ENCODE results near the gene KIF7. TPM values are rescaled to one million over a fixed set of nuclear protein-coding genes. Genes with fewer than 3 reads are reported as not detected.

The KIF7 gene
- polyA plus RNA-seq, 1 donor from 2014 or later: 5.2 TPM

GRCh38 chr15:89642106-89642505 lies 13.2 kb downstream of the KIF7 start:
- Histone ChIP-seq H4K20me1 (ENCODE audit: insufficient read depth) (no peaks in the 10 kb centered on the region), H3F3A (ENCODE audit: insufficient read depth, low read length, poor library complexity, severe bottlenecking) (no peaks in the 10 kb centered on the region), H3K9me3 (ENCODE audit: low read length) (no peaks in the 10 kb centered on the region), H3K79me2 (replicated peaks; ENCODE audit: insufficient read depth, low read length) (no peaks in the 10 kb centered on the region), H3K27me3 (ENCODE audit: insufficient read depth, low read depth, low read length) (no peaks in the 10 kb centered on the region), H3K36me3 (ENCODE audit: insufficient read depth, low read length) (no peaks in the 10 kb centered on the region), H3K9ac (ENCODE audit: low read length) (no peak overlapping the region), H3K27ac (ENCODE audit: low read length) (no peak overlapping the region), H3K9me2 (ENCODE audit: insufficient read depth, low read length) (no peaks in the 10 kb centered on the region), H2AFZ (ENCODE audit: low read depth, low read length) (no peak overlapping the region), H3K4me2 (ENCODE audit: low read length) (no peak overlapping the region), H3K4me3 (ENCODE audit: low read length) (no peak overlapping the region)
- no peak for TF ChIP-seq CTCF (IDR thresholded peaks at IDR 0.05; ENCODE audit: poor library complexity, severe bottlenecking)
- TF ChIP-seq REST (IDR thresholded peaks at IDR 0.05; ENCODE audit: borderline replicate concordance): no peak
- no peak for TF ChIP-seq POLR2AphosphoS5 (IDR thresholded peaks at IDR 0.05)
- TF ChIP-seq MXI1 (conservative IDR thresholded peaks at IDR 0.05; ENCODE audit: poor library complexity, severe bottlenecking): no peak
- no peak for TF ChIP-seq EZH2 (IDR thresholded peaks at IDR 0.05; ENCODE audit: borderline replicate concordance, insufficient read depth, low read length, poor library complexity, severe bottlenecking)
- TF ChIP-seq EP300 (conservative IDR thresholded peaks at IDR 0.05; ENCODE audit: poor library complexity, severe bottlenecking): no peak
- no peak for TF ChIP-seq SMC3 (conservative IDR thresholded peaks at IDR 0.05; ENCODE audit: poor library complexity)
- no peak for TF ChIP-seq TAF1 (IDR thresholded peaks at IDR 0.05; ENCODE audit: low read depth)
- no peak for TF ChIP-seq RAD21 (conservative IDR thresholded peaks at IDR 0.05)

- no peaks in the 10 kb centered on the region for H3K79me2 ChIP-seq (replicated peaks; ENCODE audit: insufficient read depth, low read length)
- H3K36me3 ChIP-seq (ENCODE audit: insufficient read depth, low read length): no peaks in the 10 kb centered on the region
- no peak overlapping the region for H2AFZ ChIP-seq (ENCODE audit: low read depth, low read length)
- no peaks in the 10 kb centered on the region for H4K20me1 ChIP-seq (ENCODE audit: insufficient read depth)
- no peaks in the 10 kb centered on the region for H3K27me3 ChIP-seq (ENCODE audit: insufficient read depth, low read depth, low read length)
- H3K9me2 ChIP-seq (ENCODE audit: insufficient read depth, low read length): no peaks in the 10 kb centered on the region
- H3K27ac ChIP-seq (ENCODE audit: low read length): no peak overlapping the region
- H3K4me2 ChIP-seq (ENCODE audit: low read length): no peak overlapping the region
- no peaks in the 10 kb centered on the region for H3F3A ChIP-seq (ENCODE audit: insufficient read depth, low read length, poor library complexity, severe bottlenecking)
- TF ChIP-seq SMC3 (conservative IDR thresholded peaks at IDR 0.05; ENCODE audit: poor library complexity) (no peak), CTCF (IDR thresholded peaks at IDR 0.05; ENCODE audit: poor library complexity, severe bottlenecking) (no peak), POLR2AphosphoS5 (IDR thresholded peaks at IDR 0.05) (no peak)
- H3K9me3 ChIP-seq (ENCODE audit: low read length): no peaks in the 10 kb centered on the region
- no peak overlapping the region for H3K4me3 ChIP-seq (ENCODE audit: low read length)
- H3K9ac ChIP-seq (ENCODE audit: low read length): no peak overlapping the region
These were observed 14.2 kb downstream of the KIF7 start for GRCh38 chr15:89641053-89641452.
